Loucy (cell line): ENCODE results near the gene CAMK2A.

Source experiments
- CTCF ChIP-seq: fragments of 200-600 bp; sonication (generic); conservative IDR thresholded peaks from 2 replicates; pipeline ENCODE4 v1.5.1; 2014; ENCODE audit warnings: mild to moderate bottlenecking, antibody characterized with exemption, low read length
- EZH2phosphoT487 ChIP-seq: fragments of 200-600 bp; IDR thresholded peaks from 2 replicates; pipeline ENCODE4 v1.6.1; 2018; ENCODE audit warnings: antibody characterized with exemption, mild to moderate bottlenecking, moderate library complexity, borderline replicate concordance

DNA sequence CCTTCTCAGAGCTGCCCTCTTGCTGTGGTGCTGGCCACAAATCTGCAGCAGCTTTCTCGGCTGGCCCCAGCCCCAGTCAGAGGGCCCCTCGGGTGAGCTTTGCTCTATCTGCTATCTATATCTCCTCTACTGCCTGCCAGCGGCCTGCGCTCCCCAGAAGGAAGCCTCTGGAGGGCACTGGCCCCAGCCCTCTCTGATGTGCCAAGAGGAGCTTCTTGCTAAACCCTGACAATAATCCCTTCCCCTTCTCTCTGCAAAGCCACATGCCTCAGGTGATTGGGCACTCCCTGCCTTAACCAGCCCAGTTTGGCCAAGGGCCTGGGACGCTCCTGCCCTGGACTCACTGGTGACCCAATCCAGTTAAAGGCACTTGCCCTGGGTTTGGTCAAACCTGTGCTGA, 42.7 kb downstream of the CAMK2A start:
- no peak for TF ChIP-seq CTCF
- TF ChIP-seq EZH2phosphoT487: no peak
